Loucy (cell line): Measurements from ENCODE around the gene TPK1.

Experiments used
- CTCF ChIP-seq: fragments of 200-600 bp; sonication (generic); conservative IDR thresholded peaks from 2 replicates; pipeline ENCODE4 v1.5.1; 2014; ENCODE audit warnings: mild to moderate bottlenecking, antibody characterized with exemption, low read length
- EZH2phosphoT487 ChIP-seq: fragments of 200-600 bp; IDR thresholded peaks from 2 replicates; pipeline ENCODE4 v1.6.1; 2018; ENCODE audit warnings: antibody characterized with exemption, mild to moderate bottlenecking, moderate library complexity, borderline replicate concordance

- TF ChIP-seq EZH2phosphoT487, result no peak
- no peak for TF ChIP-seq CTCF
Measured at GRCh38 chr7:144814299-144814698, 21.6 kb downstream of the TPK1 start.
